ENCODE results near the gene MPPED1. TPM values are rescaled to one million over a fixed set of nuclear protein-coding genes. Genes with fewer than 3 reads are reported as not detected.

MPPED1 gene
- total RNA-seq, 1 experiment from 2014 or later: 0.28 TPM

DNA sequence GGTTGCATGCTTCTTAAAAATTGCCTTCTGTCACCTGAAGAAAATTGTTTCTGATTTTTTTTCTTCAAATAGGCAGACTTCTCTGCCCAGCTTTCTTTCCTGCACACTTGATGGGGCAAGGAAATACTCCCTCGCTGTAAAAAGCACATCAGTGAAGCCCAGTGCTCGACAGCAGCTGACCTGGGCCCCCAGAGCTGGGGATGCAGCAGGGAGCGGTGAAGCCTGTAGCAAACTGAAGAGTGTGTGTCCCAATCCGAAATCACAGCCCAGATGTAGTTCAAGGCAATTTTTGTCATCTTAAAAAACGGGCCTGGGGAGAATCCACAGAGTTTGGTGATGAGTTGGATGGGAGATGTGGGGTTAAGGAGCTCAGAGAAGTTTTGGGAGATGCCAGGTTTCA is 27.0 kb upstream of the MPPED1 start:
- no peak overlapping the region for H3K27ac ChIP-seq (ENCODE audit: insufficient read length, low read depth, low read length)
- no peak overlapping the region for H3K4me2 ChIP-seq (ENCODE audit: insufficient read depth, insufficient read length, low read length)
- no peak overlapping the region for H2AFZ ChIP-seq (ENCODE audit: low read length)
- H4K20me1 ChIP-seq (ENCODE audit: control insufficient read depth, insufficient read depth, insufficient read length): no peaks in the 10 kb centered on the region
- H3K4me1 ChIP-seq (ENCODE audit: insufficient read depth, low read length): no peaks in the 10 kb centered on the region
- Mint-ChIP-seq H3K9me3 (no peaks in the 10 kb centered on the region; a peak in 2 of 5 replicates), H3K27ac (no peak overlapping the region), H3K4me1 (peaks cover 7 to 20% of the 10 kb centered on the region in 2 experiments), H3K4me3 (peak overlapping the region in 1 of 2 experiments; percentile 27; a peak in 1 of 5 replicates), H3K36me3 (ENCODE audit: insufficient read depth in 1 of 3, low read depth in 3 of 3) (no peaks in the 10 kb centered on the region), H3K27me3 (ENCODE audit: low read depth) (peaks cover 46% of the 10 kb centered on the region)
- H2BK15ac ChIP-seq (ENCODE audit: low read depth, low read length): no peak overlapping the region
- H3T11ph ChIP-seq (ENCODE audit: low read length): no peak overlapping the region
- no peak overlapping the region for H3K14ac ChIP-seq (ENCODE audit: insufficient read depth, low read length)
- no peak overlapping the region for H2BK20ac ChIP-seq (ENCODE audit: low read depth, low read length, poor library complexity, severe bottlenecking)
- H4K5ac ChIP-seq (ENCODE audit: insufficient read length, low read depth, low read length): no peak overlapping the region
- no peak overlapping the region for H3K56ac ChIP-seq (ENCODE audit: insufficient read length, low read depth, low read length)
- WGBS (ENCODE audit: extremely low coverage, insufficient read length, low lambda C conversion rate): no CpG with 5 or more reads among the region's 5 CpGs
- H3K79me1 ChIP-seq (ENCODE audit: insufficient read depth, low read depth, low read length, poor library complexity, severe bottlenecking): no peaks in the 10 kb centered on the region
- H3K9ac ChIP-seq (ENCODE audit: extremely low read depth, insufficient read length, low read length): no peak overlapping the region
- no peak for DNase-seq
- H2BK12ac ChIP-seq (ENCODE audit: insufficient read length, low read depth, low read length): no peak overlapping the region
- H3K79me2 ChIP-seq (ENCODE audit: insufficient read depth, low read length): no peaks in the 10 kb centered on the region
- no peaks in the 10 kb centered on the region for H3K27me3 ChIP-seq (ENCODE audit: insufficient read depth, low read length)
- H3K18ac ChIP-seq (ENCODE audit: insufficient read length, low read depth, low read length): no peak overlapping the region
- peaks cover 4% of the 10 kb centered on the region for H3K23me2 ChIP-seq (ENCODE audit: insufficient read length, low read depth, low read length, poor library complexity, severe bottlenecking)
- H3K4ac ChIP-seq (ENCODE audit: low read depth, low read length): no peak overlapping the region
- TF ChIP-seq, protein P1, sequence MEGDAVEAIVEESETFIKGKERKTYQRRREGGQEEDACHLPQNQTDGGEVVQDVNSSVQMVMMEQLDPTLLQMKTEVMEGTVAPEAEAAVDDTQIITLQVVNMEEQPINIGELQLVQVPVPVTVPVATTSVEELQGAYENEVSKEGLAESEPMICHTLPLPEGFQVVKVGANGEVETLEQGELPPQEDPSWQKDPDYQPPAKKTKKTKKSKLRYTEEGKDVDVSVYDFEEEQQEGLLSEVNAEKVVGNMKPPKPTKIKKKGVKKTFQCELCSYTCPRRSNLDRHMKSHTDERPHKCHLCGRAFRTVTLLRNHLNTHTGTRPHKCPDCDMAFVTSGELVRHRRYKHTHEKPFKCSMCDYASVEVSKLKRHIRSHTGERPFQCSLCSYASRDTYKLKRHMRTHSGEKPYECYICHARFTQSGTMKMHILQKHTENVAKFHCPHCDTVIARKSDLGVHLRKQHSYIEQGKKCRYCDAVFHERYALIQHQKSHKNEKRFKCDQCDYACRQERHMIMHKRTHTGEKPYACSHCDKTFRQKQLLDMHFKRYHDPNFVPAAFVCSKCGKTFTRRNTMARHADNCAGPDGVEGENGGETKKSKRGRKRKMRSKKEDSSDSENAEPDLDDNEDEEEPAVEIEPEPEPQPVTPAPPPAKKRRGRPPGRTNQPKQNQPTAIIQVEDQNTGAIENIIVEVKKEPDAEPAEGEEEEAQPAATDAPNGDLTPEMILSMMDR (conservative IDR thresholded peaks at IDR 0.05): no peak
- H4K91ac ChIP-seq (ENCODE audit: insufficient read length, low read depth, low read length): no peak overlapping the region
- no peak overlapping the region for H2AK5ac ChIP-seq (ENCODE audit: insufficient read length, low read length)
- H2BK120ac ChIP-seq (ENCODE audit: low read depth, low read length, poor library complexity, severe bottlenecking): no peak overlapping the region
- H4K8ac ChIP-seq (replicated peaks; ENCODE audit: insufficient read length, low read depth, low read length): no peak overlapping the region
- H3K9me3 ChIP-seq (ENCODE audit: control insufficient read depth, low read depth, low read length): no peaks in the 10 kb centered on the region
- no peak overlapping the region for H3K23ac ChIP-seq (ENCODE audit: insufficient read length, low read depth, low read length)
- no peak overlapping the region for H2BK5ac ChIP-seq (ENCODE audit: insufficient read length, low read length)

Measured in H9 (cell line).